ENCODE measurements around the gene LAPTM5. TPM values are rescaled to one million over a fixed set of nuclear protein-coding genes. Genes with fewer than 3 reads are reported as not detected.

The LAPTM5 gene
- total RNA-seq, 4 donors from 2014 or later, result 44.5 to 767 (median 109) TPM

DNA sequence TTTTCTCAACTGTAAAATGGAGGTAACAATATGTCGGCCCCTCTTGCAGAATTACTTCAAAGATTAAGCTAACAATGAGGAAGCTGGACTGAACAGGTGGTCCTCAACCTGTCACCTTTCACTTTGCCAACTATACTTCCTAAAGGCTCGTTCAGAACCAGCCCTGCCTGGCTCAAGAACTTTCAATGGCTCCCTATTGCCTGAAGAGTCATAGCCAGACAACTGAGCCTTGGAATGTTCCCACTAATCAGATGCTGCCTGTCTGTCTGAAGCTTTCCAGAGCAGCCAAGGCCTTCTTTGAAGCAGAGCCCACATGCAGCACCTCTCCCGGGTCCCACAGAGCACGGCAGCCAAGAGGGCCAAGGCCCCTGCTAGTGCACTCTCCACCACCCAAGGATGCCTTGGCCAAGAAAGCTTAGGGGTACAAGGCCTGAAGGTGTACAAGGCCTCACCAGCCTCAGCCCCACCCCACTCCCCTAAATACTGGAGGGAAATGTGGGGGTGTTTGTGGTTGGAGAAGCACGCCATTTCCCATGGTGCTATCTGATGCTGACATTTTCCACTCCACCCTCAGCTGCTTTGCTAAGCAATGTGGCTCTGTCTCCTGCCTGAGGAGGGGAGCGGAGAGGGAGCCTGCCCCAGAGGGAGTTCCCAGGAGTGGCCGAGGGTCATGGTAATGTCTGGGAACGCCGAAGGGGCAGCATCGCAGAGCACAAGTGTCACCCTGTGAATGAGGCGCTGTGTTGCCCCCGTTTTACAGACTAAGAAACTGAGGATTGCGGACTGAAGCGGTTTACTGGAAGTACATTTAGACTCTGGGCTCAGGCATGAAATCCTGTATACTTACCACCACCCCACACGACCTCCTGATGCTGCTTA, 8.2 kb upstream of the LAPTM5 start:
- TF ChIP-seq, protein P1, sequence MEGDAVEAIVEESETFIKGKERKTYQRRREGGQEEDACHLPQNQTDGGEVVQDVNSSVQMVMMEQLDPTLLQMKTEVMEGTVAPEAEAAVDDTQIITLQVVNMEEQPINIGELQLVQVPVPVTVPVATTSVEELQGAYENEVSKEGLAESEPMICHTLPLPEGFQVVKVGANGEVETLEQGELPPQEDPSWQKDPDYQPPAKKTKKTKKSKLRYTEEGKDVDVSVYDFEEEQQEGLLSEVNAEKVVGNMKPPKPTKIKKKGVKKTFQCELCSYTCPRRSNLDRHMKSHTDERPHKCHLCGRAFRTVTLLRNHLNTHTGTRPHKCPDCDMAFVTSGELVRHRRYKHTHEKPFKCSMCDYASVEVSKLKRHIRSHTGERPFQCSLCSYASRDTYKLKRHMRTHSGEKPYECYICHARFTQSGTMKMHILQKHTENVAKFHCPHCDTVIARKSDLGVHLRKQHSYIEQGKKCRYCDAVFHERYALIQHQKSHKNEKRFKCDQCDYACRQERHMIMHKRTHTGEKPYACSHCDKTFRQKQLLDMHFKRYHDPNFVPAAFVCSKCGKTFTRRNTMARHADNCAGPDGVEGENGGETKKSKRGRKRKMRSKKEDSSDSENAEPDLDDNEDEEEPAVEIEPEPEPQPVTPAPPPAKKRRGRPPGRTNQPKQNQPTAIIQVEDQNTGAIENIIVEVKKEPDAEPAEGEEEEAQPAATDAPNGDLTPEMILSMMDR (IDR thresholded peaks at IDR 0.05; ENCODE audit: low read depth), result no peak

DNA sequence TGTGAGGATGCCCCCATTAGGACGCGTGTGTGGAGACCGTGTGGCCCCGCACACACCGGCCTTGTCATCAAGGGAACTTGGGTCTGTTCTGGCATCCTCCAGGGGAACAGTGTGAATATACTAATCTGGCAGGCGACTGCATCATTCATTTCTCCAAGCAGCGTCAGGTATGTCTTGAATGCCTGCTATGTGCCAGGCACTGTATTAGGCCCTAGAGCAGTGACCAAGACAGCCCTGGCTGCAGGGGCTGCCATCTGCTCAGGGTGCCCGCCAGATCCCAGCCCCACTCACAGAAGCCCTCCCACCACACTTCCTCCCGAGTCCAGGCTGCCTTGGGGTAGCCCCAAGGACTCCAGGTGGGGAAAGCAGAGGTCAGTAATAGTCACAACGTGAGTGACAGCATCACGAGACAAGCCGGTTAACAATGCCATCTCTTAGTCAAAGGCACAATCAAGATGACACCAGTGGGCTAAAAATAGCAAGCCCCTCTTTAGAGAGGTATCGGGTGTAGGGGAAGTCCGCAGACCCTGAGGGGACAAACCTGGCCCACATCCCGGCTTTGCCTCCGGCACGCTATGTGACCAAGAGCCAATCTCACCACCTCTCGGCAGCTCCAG, 7.5 kb upstream of the LAPTM5 start:
- TF ChIP-seq, protein P1 (IDR thresholded peaks at IDR 0.05; ENCODE audit: low read depth), result no peak

DNA sequence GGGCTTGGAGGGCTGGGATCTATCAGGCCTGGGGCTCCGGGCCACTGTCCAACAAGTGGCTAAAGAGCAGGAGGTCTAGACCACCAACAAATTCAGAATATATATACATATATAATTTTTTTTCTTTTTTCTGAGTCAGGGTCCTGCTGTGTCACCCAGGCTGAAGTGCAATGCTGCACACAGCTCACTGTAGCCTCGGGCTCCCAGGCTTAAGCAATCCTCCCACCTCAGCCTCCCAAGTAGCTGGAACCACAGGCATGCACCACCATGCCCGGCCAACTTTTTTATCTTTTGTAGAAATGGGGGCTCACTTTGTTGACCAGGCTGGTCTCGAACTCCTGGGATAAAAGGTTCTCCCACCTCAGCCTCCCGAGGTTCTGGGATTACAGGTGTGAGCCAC, 6.8 kb upstream of the LAPTM5 start:
- TF ChIP-seq, protein P1 (IDR thresholded peaks at IDR 0.05; ENCODE audit: low read depth), result no peak

DNA sequence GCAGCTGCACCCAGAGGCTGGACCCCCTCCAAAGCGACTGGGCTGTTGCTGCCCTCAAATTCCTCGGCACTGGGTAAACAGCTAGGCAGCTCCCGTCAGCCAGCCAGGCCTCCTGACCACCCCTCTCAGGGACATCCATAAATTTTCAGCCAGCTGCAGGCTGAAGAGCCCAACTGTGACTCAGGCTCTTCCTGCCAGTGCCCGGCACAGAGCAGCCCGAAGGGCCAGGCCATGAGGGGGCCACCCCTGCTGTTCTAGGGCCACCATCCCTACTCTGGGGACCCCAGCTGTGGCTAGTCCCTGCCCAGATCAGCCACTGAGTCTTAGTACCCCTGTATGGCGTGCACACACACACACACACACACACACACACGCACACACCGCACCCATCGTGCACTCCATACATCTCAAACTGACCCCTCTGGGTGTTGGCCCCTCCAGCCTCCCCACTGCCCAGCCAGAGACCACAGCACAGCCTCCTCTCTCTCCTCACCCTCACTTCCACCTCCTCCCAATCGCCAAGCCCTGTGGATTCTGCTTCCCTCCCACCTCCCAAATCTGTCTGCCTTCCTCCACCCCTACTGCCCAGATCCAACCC, 6.2 kb upstream of the LAPTM5 start:
- TF ChIP-seq, protein P1 (IDR thresholded peaks at IDR 0.05; ENCODE audit: low read depth), result no peak

DNA sequence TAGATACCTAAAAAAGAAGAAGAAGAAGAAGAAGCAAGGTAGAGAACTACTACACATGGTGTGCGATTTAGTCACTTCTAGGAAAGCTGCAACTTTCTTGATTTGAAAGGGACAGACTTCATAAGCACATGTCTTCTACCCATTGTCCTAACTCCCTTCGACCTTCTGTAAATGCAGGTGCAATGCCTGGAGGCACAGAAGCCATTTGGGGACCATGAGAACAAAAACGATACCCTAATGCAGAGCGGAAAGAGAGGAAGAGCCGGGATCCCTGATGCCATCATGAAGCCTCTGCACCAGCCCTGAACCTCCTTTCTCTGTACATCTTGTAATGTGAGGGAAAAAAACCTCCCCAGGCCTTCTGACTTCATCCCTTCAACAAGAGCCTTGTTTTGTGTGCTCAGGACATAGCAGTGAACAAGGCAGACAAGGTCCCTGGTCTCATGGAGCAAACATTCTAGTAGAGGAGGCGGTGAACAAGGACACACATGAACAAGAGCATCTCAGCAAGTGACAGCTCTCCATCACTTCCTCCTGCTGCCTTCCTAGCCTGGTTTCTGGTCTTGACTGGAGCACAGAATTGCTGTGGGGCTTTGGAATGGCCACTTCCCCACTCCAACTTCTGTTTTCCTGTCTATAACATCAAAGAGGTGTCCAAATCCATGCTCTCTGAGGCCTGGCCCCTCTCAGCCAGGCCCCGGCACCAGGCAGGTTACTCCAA, 5.5 kb upstream of the LAPTM5 start:
- TF ChIP-seq, protein P1 (IDR thresholded peaks at IDR 0.05; ENCODE audit: low read depth), result no peak

DNA sequence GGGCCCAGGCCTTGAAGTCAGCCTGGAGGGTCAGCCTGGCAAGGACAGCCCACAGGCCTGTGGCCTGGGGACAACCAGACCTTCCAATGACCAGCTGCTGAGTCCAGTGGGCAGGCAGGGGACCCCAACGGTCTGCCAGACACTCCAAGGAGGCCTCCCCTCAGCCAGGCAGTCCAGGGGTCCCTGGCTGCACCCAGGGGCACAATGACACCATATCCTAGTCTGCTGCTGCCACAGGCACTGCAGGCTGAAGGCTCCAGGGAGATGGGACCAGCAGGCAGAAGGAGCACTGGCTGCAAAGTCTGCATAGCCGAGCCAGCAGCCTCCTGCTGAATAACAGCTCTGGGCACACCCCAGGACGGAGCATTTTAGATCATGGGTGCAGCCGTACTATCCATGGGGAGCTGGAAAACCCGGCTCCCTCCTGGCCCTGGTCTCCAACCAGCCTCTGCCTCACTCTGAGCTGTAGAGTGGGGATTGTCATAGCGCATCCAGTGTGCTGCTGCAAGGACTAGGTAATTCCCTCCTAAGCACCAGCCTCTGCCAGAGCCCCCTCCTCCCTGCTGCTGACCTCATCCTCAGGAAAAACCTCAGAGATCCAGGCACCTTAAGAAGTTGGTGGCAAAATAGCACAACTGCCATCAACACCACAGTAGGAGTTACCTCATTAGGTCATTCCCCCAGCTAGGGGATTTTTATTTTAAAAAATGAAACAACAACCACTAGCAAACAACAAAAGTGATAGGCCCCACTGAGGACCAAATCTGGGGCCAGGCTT, 4.8 kb upstream of the LAPTM5 start:
- TF ChIP-seq, protein P1 (IDR thresholded peaks at IDR 0.05; ENCODE audit: low read depth), result no peak

Measured in subcutaneous adipose tissue (tissue), 4 donors.